GM18909 (cell line): ENCODE results near the gene GOSR1.
"Not testable (repeated sequence)": the region's sequence is repeated elsewhere in the genome, so short reads cannot be mapped to it uniquely, and the experiment has no call there.

Experiments
- ATAC-seq: cut with Tn5 transposase; IDR thresholded peaks from one replicate; pipeline ENCODE4 v1.9.1; 2021; ENCODE audit warnings: mild to moderate bottlenecking; ENCODE audit not compliant: unreplicated experiment, poor library complexity

Gene GOSR1

DNA sequence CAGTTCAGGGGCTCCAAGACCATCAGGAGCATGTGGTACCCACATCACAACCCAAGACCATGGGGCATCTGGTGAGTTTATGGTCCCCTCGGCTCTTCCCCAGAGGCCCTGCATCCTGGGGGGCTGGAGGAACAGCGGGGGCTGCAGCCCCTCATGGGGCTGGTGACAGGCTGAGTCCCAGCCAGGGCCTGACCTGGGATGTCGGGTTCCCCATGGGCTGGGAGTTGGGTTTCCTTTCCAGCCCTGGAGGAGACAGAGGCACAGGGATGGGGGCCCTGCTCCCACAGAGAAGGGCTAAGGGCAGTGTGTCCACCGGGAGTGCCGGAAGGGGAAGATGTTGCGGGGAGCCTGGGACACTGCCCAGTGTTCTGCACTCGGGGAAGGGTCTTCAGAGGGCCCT is 82.4 kb downstream of the GOSR1 start:
- no peak for ATAC-seq

DNA sequence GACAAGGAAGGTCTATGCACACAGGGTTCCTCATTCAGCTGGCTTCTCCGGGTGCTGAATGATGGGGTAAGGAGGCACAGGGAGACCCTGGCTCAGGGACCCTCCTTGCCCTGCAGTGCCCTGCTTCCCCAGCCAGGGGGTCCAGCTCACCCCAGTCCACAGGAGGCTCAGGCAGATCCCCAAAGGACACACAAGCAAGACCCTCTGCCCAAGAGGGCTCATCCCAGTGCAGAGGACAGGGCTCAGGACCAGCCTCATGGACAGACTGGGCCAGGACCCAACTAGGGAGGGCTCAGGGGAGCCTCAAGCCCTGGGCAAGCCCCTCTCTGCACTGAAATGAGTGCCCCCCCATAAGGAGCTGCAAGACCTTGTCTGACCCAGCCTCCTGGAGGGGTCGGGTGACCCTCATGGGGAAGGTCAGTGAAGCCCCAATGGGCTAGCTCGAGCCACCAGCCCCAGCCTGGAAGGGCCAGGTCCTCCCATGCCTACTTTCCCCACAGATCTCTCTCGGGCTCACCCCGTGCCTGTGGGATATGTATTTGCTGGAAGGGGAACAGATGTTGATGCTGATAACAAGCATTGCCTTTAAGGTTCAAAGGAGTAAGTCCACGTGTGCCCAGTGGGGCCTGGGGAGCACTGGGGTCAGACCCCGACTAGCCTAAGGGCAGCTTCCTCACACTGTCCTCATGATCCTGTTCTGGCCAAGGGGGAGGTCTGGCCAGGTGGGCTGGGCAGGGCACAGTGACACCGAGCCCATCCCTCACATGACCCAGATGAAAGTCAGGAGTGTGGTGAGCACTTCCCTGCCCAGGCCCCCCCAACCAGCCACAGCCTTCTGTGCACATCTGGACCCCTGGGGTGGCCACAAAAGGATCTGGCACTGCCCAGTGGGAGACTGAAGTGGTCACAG is 83.2 kb downstream of the GOSR1 start:
- ATAC-seq, result not testable (repeated sequence)

DNA sequence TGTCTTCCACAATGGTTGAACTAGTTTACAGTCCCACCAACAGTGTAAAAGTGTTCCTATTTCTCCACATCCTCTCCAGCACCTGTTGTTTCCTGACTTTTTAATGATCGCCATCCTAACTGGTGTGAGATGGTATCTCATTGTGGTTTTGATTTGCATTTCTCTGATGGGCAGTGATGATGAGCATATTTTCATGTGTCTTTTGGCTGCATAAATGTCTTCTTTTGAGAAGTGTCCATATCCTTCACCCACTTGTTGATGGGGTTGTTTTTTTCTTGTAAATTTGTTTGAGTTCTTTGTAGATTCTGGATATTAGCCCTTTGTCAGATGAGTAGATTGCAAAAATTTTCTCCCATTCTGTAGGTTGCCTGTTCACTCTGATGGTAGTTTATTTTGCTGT is 84.6 kb downstream of the GOSR1 start:
- ATAC-seq, result not testable (repeated sequence)

DNA sequence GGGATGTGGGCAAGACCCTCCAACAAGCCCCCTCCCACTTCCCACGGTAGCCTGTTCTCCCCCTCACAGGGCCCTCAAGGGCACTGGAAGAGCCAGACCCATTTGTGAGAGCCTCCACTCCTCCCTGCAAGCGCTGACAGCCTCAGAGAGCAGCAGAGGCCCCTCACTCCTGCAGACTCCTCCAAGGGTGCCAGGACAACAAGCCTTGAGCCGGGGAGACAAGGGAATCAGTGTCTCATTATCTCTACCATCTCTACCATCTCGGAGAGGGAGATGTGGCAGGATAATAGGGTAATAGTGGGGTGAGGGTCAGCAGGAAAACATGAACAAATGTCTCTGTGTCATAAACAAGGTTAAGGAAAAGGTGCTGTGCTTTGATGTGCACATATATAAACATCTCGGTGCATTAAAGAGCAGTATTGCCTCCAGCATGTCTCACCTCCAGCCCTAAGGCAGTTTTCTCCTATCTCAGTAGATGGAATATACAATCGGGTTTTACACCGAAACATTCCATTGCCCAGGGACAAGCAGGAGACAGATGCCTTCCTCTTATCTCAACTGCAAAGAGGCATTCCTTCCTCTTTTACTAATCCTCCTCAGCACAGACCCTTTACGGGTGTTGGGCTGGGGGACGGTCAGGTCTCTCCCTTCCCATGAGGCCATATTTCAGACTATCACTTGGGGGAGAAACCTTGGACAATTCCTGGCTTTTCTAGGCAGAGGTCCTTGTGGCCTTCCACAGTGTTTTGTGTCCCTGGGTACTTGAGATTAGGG is 86.1 kb downstream of the GOSR1 start:
- not testable (repeated sequence) for ATAC-seq

DNA sequence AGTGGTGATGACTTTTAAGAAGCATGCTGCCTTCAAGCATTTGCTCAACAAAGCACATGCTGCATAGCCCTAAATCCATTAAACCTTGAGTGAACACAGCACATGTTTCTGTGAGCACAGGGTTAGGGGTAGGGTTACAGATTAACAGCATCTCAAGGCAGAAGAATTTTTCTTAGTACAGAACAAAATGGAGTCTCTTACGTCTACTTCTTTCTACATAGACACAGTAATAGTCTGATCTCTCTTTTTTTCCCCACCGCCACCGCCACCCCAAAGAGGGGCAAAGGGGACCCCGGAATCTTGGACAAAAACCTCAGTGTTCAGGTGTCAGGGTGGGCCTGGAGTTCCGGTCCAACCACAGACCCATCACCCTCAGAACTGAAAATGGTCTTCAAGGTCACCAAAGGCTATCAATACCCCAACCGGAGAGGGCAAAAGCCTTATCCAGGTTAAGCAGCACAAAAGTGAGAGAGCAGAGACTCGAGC is 86.7 kb downstream of the GOSR1 start:
- ATAC-seq, result not testable (repeated sequence)

DNA sequence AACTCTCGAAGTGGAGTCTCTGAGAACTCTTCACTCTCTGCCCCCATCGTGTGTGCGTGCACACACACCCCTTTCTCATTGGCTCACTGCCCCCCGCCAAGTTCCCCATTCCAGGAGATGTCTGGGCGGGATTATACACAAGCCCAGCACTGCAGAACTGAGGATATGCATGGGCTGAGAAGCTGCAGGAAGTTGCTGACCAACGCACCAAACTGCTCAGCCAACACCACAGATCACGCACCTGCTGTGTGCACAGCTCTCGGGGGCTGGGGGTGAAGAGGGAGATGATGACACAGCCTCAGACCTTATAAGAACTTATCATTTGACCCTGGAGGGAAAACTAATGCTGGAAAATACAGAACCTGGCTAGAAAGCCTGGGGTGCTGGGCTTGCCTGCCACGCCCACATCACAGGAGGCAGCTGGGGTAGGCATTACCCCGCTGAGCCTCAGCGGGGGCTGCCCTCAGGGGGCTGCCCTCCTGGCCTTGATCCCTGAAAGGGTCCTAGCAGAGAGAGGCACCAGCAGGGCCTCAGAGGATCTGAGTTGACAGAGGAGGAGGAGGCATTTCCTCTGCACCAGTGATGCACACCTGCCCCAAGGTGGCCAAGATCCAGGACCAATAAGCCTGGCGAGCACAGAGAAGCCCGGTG is 87.3 kb downstream of the GOSR1 start:
- not testable (repeated sequence) for ATAC-seq

DNA sequence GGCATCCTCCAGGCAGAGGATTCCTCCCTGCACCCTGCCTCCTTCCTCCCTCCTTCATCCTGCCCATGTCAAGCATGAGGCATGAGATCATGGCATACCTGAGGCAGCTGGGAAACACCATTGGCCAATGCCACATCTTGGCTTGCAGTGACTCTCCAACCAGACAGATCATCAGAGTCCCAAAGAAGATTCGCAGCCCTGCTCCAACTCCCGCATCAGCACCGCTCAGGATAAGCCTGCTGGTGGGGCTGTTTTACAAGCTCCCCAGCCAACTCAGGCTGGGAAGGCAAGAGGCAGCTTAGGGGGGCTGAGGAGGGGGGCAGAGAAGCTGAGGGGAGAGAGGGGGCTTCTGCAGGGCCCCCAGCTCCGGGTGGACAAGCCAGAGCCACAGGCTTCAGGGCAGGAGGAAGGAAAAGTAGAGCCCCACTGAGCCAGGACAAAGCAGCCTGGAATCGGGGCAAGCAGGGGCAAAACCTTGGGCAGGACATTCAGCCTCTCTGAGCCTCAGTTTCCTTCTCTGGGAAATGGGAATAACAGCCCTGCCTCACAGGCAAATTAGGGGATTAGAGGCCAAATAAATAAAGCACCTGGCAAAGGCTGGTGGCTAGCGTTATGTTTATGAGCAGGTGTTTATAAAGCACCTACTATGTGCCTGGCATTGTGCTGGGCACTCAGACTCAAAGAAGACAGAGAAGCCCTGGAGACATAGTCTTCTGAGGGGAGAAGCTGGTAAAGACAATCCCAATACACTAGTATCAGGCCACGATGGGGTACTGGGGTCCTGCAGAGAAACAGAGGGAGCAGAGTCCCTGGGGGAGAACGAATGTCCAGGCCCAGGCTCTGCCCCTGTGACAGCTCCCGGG is 88.1 kb downstream of the GOSR1 start:
- ATAC-seq, result no peak

DNA sequence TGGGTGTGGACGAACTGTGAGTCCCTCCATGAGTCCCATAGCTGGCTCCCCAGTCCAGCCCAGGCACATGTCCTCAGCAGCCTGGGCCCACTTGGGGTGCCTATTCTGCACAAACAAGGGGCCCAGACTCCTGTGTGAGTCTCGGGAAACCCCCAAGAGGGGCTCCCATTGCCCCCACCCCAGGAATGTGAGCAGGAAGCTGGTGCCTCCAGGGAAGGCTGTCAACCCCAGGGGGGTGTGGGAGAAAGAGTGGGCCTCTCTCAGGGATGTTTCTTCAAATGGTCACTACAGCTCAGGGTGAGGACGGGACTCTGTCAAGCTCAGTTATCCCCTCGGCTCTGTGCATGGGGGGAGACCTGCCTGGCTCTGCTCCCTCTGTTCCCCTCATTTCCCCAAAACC is 88.9 kb downstream of the GOSR1 start:
- ATAC-seq, result not testable (repeated sequence)

DNA sequence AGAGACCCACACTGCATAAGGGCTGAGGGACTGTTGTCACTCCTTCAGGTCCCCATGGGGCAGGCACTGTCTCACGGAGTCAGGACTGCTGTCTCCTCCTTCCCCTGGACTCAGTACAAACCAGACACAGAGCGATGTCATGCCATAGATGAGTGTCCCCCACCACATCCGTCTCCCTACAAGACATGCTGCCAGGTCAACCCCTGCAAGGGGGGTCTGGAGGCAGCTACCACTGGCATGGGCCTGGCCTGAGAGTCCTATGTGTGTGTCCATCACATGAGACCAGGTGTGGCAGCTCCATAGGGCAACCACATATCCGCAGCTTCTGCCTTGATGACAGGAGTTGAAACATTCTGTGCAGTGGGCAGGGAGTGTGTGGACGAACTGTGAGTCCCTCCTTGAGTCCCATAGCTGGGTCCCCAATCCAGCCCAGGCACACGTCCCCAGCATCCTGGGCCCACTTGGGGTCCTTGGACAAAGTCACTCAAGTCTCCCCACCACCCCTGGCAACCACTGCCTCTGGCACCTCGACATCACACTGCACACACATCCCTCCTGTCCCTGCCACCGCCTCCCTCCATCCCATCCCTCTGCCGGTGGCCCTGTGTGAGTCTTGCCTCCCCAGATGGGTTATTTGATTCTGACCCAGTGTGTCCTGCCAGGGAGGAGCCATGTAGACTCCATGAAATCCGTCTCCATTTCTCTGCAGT is 89.5 kb downstream of the GOSR1 start:
- not testable (repeated sequence) for ATAC-seq

DNA sequence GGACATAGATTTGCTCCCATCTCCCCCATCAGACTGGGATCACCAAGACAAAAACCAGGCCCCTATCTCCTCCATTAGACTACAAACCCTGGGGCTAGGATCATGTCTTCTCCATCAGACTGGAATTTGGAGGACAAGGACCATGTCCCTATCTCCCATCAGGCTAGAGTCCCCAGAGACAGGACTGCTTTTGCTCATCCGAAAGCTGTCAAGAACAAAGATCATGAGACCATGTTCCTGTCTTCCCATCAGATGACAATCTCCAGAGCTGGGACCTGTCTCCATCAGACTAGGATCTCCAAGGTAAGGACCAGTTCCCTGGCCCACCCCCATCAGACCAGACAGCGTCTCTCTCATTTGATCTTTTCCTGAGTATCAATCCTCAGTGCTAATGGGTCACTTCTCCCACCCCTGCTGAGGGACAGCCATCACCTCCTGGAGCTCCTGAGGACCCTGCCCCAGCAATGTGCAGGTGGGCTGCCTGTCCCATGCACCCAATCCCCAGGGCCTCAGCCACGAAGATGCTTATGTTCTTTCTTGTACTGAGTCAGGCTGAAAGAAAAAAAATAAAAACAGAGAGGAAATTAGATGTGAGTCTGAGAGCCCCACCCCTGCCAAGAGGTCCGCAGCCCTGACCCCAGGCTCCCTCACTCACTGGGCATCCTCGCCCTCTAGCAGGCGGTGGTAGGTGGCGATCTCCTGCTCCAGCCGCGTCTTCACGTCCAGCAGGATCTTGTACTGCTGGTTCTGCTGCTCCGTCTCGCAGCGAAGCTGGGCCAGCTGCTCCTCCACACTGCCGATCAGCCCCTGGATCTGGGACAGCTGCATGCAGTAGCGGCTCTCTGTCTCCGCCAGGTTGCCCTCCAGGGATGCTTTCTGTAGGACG is 90.3 kb downstream of the GOSR1 start:
- ATAC-seq, result no peak

DNA sequence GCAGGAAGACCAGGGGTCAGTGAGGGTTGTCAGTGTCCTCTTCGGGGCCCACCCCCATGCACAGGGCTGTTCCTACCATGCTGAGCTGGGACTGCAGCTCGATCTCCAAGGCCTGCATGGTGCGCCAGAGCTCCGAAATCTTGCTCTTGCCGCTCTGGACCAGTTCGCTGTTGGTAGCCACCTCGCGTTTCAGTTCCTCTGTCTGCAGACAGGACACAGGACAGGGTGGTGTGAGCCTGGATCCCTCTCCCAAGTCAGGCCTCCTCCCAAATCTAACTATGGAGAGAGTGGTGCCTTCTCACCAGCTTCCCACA is 90.9 kb downstream of the GOSR1 start:
- no peak for ATAC-seq

DNA sequence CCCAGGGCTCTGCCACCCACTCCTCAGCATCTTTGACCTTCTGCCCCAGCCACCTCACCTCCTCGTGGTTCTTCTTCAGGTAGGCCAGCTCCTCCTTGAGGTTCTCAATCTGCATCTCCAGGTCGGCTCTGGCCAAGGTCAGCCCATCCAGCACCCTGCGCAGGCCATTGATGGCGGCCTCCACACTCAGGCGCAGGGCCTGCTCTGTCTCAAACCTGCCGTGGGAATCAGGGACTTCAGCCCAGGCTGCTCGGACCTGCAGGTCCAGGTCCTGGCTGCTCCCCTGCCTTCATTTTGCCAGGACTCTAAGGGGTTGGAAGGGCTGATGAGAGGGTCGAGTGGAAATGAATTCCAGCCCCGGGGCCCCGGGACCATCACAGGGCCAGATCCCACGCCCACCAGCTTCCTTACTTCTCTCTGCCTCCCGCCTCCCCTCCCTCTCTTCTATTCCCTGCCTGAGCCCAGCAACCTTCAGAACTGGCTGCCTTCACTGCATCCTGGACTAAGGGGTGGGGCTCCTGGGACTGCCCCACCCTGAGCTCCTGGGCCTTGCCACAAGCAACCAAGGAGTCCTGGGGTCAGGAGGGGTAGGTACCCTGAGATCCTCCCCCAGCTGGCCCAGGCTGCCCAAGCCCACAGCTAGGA is 92.4 kb downstream of the GOSR1 start:
- not testable (repeated sequence) for ATAC-seq

DNA sequence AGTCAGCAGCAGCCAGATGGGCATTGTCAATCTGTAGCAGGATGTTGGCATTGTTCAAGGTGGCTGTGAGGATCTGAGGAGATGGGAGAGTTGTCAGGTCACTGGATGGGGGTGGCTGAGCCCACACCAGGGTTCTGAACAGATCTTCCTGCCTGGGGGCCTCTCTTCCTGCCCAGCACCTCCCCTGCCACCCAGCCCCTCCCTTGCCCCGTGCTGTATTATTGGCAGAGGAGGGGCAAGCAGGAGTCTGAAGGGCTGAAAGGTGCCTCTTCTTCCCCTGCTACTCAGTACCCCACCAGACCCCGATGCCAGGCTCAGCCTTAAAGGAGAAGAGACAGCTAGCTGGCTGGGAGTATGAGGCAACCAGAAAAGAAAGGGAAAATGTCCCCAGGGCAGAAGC is 93.0 kb downstream of the GOSR1 start:
- ATAC-seq, result no peak

DNA sequence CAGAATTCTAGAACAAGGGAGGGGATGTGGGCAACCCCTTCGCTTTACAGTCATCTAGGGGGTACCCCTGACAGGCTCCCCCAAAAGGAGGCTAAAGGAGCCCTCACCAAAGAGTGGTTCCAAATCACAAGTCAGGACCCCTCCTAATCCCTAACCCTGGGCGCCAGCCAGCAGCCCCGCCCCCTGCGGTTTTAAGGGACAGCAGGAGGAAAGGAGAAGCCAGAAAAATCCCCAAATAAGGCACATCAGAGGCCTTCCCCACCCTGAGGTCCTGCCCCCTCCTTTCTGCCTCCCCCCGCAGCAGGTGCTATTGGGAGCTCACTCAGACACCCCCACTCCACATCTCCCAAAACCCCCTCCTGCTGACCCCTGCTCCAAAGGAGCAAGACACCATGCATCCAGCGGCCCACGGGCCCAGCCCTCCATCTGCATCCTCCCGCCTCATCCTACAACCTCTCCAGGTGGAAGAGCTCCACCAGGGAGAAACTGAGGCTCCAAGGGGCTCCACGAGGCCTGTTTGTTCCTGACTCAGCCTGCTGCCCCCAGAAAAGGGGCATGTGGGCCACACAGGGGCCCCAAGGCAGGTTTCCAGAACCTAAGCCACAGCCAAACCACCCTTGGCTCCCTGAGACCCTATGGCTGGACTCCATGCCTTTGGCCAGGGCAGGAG is 93.5 kb downstream of the GOSR1 start:
- ATAC-seq, result no peak

DNA sequence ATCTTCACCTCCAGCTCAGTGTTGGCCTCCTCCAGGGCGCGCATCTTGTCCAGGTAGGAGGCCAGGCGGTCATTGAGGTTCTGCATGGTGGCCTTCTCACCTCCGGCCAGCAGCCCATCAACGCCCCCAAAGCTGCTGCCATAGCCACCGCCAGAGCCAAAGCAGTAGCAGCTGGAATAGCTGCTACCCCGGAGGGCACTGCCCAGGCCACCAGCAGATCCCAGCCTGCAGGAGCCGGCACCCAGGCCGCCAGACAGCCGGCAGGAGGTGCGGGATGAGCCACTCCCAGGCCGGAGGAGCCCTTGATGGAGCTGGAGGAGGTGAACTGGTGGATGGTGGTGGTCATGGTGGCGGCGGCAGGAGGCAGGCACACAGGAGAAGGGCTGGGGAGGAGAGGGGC is 94.2 kb downstream of the GOSR1 start:
- not testable (repeated sequence) for ATAC-seq

DNA sequence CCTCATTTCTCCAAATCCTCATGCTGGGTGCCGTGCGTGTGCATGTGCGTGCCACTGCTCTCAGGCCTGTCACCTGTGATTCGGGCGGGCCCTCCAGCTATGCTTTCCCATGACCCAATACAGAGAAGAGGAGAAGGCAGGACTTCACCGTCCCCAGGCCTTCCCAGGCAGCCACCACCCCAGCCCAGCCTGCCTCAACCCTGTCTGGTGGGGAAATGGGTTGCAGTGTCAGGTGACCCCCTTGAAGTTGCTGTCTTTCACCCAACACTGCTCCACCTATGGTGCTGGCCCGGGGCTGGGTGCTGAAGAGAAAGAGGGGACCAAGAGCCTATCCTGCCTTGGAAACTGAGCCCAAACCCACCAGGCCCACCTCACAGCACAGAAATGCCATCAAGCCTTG is 94.7 kb downstream of the GOSR1 start:
- ATAC-seq, result no peak
